ENCODE measurements around the gene SFMBT1.

DNA sequence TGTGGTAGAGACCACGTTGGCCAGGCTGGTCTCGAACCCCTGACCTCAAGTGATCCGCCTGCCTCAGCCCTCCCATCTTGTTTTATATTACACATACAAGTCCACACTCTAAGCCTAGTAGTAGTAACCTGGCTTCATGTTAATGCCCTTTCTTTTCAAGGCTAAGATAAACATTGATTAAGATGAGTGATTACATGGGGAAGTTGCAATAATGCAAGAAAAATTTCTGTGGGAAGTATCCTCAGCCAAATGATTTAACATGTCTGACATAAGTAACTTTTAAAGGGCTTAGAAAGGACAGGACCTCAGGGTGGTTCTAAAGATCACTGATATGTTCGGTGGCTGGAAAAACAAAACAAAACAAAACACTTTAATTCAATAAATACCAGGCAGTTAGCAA lies 72.1 kb downstream of the SFMBT1 start:
- TF ChIP-seq, protein P1, sequence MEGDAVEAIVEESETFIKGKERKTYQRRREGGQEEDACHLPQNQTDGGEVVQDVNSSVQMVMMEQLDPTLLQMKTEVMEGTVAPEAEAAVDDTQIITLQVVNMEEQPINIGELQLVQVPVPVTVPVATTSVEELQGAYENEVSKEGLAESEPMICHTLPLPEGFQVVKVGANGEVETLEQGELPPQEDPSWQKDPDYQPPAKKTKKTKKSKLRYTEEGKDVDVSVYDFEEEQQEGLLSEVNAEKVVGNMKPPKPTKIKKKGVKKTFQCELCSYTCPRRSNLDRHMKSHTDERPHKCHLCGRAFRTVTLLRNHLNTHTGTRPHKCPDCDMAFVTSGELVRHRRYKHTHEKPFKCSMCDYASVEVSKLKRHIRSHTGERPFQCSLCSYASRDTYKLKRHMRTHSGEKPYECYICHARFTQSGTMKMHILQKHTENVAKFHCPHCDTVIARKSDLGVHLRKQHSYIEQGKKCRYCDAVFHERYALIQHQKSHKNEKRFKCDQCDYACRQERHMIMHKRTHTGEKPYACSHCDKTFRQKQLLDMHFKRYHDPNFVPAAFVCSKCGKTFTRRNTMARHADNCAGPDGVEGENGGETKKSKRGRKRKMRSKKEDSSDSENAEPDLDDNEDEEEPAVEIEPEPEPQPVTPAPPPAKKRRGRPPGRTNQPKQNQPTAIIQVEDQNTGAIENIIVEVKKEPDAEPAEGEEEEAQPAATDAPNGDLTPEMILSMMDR (conservative IDR thresholded peaks at IDR 0.05; ENCODE audit: low read length) = no peak
- TF ChIP-seq EZH2phosphoT487 (IDR thresholded peaks at IDR 0.05; ENCODE audit: borderline replicate concordance, low read depth, low read length) = no peak

Measured in OCI-LY7 (cell line).